Right lung (tissue), 5 donors: ENCODE data around the gene KITLG. TPM values are rescaled to one million over a fixed set of nuclear protein-coding genes. Genes with fewer than 3 reads are reported as not detected.
"Not testable (repeated sequence)": the region's sequence is repeated elsewhere in the genome, so short reads cannot be mapped to it uniquely, and the experiment has no call there.

ENCODE experiments used
- DNase-seq, 2 donors: peaks; one replicate each; pipeline ENCODE4 v3.0.0-alpha.2; 2013
- polyA plus RNA-seq, 5 donors: library from polyadenylated mRNA; unstranded; fragments of 120-200 nt; gene quantifications; one replicate each; pipeline versions ENCODE4 v1.2.1 to v1.2.3, GENCODE V29; 2013; ENCODE audit warnings: inconsistent platforms in 1 of 5, low replicate concordance in 1 of 5; ENCODE audit not compliant: insufficient read length in 5 of 5, insufficient read depth in 1 of 5

KITLG gene
- polyA plus RNA-seq, 5 donors, result 24.8 to 54.1 (median 39.8) TPM

DNA sequence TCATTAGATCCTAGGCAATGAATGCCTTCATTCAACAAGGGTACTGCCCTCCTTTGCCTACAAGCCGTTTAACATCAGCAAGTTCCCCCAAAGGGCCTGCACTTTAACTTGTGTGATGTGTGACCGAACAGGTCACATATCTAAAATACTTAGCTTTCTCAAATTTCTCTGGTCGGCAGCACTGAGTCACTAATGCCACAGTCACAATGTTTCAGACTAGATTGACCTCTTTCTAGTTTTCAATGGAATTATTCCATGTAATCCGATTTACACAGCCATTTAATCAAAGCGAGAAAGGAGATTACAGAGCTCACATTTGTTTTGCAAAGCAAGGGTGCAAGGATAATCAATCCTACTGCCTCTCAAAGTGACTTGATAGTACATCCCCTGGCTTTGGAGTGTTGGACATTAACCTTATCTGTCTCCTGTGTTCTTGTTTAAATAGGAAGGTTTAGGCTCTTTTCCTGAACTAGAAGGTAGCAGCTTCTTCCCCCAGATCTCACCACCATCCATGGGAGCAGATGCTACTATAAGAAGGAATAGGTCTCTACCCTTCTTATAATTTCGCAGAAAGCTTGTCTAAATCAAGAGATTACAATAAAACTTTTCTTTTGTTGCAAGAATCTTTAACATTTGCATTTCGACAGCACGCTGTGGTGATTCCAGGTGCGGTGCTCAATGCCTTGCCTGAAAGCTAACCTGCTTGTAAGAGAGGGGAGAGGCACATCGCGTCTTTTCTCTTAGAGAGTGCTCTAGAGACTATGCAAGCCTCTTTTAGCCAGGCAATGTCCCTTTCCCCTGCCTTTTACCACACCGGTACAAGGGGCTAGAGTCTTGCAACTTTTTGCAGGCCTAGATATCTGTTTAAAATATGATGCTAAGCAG, 1.8 kb downstream of the KITLG start:
- no peak for DNase-seq

DNA sequence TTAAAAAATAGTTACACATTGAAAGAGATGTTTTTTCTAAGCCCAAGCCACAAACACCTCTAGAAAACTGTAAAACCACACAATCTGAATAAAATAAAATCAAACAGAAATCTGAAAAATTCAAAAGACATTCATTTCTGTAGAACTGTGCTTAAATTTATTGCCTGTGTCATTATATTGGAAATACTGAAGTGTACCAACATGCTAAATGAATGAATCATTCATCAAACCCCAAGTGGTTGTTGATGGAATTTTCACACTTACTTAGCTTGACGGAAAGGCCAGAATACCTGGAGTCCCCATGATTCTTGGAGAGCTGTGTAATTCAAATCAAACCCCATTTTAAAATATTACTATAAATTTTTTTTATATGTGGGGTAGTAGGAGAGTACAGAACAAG, 2.7 kb downstream of the KITLG start:
- DNase-seq, result no peak

- DNase-seq, result no peak
These were observed 3.4 kb downstream of the KITLG start for GRCh38 chr12:88576866-88577265.

- DNase-seq, result no peak
These were observed 4.8 kb downstream of the KITLG start for GRCh38 chr12:88575361-88575970.

DNA sequence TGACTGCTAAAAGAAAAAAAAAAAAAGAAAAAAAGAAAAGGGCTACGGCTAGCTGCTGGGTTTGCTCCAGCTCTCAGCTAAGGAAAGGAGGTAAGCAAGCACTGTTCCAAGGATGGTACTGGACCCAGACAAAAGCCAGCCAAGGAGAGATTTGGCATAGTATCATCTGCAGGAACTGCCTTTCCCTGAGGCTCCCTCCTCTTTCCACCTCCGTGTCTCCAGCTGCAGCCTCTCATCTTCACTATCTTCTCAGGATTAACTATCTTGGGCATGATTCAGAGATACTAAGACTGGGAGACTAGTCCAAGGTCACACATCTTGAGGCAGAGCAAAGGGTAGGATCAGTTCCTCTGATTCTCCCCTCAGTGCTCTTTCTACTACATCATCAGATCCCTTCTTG, 6.0 kb downstream of the KITLG start:
- DNase-seq, result no peak

GRCh38 chr12:88573583-88573982, 6.7 kb downstream of the KITLG start:
- no peak for DNase-seq

- DNase-seq, result no peak
These were observed 7.3 kb downstream of the KITLG start for GRCh38 chr12:88572781-88573549.

DNA sequence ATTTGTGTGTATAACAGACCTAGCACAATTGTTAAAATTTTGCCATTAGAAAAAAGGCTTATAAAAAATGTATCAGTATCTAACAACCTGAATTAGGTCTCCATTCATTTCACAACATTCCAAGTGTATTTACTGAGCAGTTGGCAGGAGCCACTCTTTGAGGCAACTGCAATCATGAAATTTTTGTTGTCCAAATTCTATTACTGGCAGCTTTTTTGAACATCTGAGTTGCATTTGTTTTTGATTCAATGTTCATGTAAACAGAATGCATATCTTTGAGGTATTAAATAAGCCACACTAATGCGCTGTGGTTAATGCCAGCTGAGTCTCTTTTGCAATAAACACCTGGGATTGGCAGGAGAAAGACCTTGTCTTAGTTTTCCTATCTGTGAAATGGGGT, 8.7 kb downstream of the KITLG start:
- DNase-seq, result no peak

DNA sequence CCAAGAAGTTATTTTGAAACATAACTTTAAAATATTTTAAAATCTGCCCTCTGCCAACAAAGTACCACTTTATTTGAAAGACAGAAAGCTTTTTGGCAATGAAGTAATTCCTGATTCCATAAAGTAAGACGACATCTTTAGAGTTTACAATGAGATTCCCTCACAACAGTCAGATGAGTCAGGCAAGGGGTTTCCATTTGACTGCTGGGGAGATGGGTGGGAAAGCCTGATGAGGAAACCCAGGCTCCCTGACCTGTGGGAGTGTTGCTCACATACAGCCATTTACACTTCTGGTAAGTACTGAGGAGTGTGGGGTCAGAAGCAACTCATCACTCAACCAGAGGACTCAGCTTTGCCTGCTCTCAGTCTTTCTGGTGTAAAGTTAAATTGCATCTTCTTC, 10.2 kb downstream of the KITLG start:
- no peak for DNase-seq

- DNase-seq, result no peak
These were observed 13.8 kb downstream of the KITLG start for GRCh38 chr12:88566430-88566829.

- DNase-seq, result no peak
These were observed 17.3 kb downstream of the KITLG start for GRCh38 chr12:88562846-88563582.

GRCh38 chr12:88562151-88562550, 18.1 kb downstream of the KITLG start:
- DNase-seq, result no peak

DNA sequence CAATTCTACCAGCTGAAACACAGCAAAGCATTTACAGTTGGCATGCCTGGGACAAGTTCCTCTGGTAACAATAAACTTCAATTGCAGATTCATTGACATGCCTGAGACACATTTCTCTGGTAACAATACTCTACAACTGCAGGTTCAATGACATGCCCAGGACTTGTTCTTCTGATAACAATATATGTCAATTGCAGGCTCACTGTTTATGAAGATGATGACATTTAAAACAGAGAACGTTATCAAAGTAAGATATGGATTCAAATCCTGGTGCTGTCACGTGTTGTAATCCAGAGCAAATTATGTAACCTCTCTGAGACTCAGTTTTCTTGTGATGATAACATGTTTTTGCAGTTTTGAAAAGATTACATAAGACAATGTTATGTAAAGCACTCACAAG, 20.5 kb downstream of the KITLG start:
- no peak for DNase-seq

DNA sequence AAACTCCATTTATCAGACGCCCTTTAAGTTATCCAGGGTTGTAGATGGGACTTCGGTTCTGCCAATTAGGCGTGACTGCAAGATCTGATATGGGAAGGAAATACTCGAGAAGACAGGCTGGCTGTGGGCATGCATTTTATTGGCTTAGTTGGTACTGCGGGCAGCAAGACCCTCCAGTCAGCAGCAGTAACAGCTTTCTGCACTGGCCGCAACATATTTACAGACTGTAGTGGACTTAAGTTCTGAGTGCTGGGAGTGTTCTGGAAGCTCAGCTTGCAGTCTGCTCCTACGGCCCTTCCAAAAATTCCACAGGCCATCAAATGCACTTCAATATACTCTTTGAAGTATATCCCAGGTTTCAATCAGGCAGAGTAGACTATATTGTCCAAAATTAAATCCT, 21.1 kb downstream of the KITLG start:
- DNase-seq, result no peak

- no peak for DNase-seq
These were observed 21.9 kb downstream of the KITLG start for GRCh38 chr12:88558340-88558867.

DNA sequence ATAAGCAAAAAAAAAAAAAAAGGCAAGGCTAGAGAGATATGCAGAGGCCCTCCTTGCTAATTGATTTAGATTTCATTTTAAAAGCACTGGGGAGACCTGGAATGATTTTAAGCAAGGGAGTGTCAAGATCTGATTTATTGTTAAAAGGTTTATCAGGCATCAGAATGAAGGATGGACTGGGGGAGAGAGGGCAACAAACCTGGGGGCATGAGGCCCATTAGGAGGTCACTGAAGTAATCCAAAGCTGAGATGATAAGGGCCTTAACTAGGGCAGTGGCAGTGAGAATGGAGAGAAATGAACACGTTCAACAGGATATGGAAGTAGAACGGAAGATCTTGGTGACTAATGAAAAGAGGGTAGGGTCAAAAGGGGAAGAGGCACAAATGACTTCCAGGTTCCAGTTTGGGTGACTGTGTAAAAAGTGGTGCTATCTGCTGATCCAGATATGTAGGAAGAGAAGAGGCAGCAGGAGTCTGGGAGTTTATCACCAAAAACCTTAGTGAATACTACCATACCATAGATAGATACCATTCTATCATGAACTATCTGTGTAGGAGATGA, 24.0 kb downstream of the KITLG start:
- DNase-seq, result no peak

GRCh38 chr12:88553941-88554658, 26.2 kb downstream of the KITLG start:
- no peak for DNase-seq

DNA sequence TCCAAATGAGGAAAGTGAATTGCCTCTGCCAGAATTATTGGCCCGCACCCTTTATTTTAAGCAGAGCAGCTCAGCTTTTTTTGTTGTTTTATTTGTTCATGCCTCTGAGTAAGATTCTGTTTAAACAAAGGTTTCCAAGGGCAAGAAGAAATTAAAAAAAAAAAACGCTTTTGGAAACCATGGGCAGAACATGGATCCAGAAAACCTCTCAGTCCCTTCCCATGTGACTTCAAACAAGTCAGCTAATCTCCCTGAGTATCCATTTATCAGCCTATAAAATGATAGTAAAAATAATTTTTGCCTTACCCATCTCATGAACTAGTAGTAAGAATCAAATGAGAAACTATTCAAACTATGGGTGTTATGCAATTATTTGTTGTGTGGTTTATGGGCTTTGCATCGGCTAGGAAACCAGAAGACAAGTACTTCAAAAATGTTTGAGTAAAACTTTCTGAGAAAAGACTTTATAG, 27.6 kb downstream of the KITLG start:
- no peak for DNase-seq

DNA sequence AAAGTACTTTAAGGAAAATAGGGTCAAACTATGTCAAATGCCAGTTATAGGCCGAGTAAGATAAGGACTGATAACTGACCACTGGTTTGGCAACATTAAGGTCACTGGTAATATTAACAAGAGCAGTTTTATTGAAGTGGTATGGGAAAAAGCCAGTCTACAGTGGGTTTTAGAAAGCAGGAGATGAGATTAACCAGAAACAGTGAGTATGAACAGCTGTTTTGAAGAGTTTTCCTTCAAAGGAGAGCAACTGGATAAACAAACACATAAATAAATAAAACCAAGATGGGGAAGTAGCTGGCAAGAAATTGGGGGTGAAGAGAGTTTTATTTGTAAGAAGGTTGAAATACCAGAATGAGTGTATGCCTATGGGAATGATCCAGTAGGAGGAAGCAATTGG, 30.3 kb downstream of the KITLG start:
- no peak for DNase-seq

DNA sequence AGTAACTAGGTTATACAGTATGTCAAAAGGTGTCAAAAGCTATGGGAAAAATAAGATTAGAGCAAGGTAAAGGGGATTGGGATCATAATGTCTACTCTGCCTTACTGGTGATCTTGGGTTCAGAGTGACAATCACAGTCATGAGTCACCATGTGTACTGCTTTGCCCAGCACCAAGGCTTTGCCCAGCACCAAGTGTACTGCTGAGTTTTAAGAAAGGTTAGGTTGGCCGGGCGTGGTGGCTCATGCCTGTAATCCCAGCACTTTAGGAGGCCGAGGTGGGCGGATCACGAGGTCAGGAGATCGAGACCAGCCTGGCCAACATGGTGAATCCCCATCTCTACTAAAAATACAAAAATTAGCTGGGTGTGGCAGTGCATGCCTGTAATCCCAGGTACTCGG, 32.3 kb downstream of the KITLG start:
- DNase-seq, result not testable (repeated sequence)

GRCh38 chr12:88546853-88547252, 33.4 kb downstream of the KITLG start:
- no peak for DNase-seq
